ENCODE data around the gene PURB. TPM values are rescaled to one million over a fixed set of nuclear protein-coding genes. Genes with fewer than 3 reads are reported as not detected.

PURB gene
- total RNA-seq, 1 donor from 2014 or later, result 19.2 TPM

DNA sequence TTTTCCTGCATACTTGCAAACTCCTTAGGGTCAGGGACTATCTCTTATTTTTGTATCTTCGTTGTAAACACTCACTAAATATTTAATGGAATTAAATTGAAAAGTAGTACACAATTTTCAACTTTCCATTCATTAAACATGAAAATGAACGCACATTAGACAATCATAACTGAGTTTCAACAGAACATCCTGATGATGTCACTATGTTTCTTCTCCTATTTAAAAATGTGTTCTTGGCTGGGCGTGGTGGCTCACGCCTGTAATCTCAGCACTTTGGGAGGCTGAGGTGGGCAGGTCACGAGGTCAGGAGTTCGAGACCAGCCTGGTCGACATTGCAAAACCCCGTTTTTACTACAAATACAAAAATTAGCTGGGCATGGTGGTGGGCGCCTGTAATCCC lies 14.1 kb upstream of the PURB start:
- no peak for DNase-seq (ENCODE audit: extremely low spot score in 2 of 2)
- H3K4me1 ChIP-seq, result no peaks in the 10 kb centered on the region
- H3K4me3 ChIP-seq, result no peak overlapping the region
- no peak overlapping the region for H3K27ac ChIP-seq
- no peak for TF ChIP-seq POLR2A (IDR thresholded peaks at IDR 0.05)
- TF ChIP-seq, protein P1, sequence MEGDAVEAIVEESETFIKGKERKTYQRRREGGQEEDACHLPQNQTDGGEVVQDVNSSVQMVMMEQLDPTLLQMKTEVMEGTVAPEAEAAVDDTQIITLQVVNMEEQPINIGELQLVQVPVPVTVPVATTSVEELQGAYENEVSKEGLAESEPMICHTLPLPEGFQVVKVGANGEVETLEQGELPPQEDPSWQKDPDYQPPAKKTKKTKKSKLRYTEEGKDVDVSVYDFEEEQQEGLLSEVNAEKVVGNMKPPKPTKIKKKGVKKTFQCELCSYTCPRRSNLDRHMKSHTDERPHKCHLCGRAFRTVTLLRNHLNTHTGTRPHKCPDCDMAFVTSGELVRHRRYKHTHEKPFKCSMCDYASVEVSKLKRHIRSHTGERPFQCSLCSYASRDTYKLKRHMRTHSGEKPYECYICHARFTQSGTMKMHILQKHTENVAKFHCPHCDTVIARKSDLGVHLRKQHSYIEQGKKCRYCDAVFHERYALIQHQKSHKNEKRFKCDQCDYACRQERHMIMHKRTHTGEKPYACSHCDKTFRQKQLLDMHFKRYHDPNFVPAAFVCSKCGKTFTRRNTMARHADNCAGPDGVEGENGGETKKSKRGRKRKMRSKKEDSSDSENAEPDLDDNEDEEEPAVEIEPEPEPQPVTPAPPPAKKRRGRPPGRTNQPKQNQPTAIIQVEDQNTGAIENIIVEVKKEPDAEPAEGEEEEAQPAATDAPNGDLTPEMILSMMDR (IDR thresholded peaks at IDR 0.05), result no peak
- no peak for TF ChIP-seq POLR2AphosphoS5 (IDR thresholded peaks at IDR 0.05; ENCODE audit: insufficient read depth in 1 of 2, low read depth in 1 of 2)
- no peaks in the 10 kb centered on the region for H3K27me3 ChIP-seq
- no peaks in the 10 kb centered on the region for H3K36me3 ChIP-seq
- intact Hi-C loops (cut with DNase I), result no loop called here
- H3K9me3 ChIP-seq, result no peaks in the 10 kb centered on the region

DNA sequence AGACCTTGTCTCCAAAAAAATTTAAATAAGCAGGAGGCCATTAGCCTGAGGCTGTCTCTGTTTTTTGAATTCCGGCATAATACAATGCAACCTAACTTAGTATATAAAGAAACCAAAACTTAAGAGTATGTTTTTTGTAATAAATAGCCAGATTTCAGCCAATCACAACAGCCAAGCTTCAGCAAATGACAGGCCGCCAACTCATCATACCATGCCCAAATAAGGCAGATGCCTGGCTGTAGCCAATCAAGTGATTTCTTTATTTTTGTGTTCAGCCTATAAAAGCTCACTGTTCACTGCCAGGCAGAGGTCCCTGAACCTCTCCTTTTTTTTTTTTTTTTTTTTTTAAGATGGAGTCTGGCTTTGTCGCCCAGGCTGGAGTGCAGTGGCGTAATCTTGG lies 12.7 kb upstream of the PURB start:
- Histone ChIP-seq H3K27ac (no peak overlapping the region), H3K4me1 (no peaks in the 10 kb centered on the region), H3K27me3 (no peaks in the 10 kb centered on the region), H3K36me3 (no peaks in the 10 kb centered on the region), H3K9me3 (no peaks in the 10 kb centered on the region), H3K4me3 (no peak overlapping the region)
- intact Hi-C loops (cut with DNase I), result no loop called here
- no peak for DNase-seq (ENCODE audit: extremely low spot score in 2 of 2)
- TF ChIP-seq POLR2A (IDR thresholded peaks at IDR 0.05), result no peak

DNA sequence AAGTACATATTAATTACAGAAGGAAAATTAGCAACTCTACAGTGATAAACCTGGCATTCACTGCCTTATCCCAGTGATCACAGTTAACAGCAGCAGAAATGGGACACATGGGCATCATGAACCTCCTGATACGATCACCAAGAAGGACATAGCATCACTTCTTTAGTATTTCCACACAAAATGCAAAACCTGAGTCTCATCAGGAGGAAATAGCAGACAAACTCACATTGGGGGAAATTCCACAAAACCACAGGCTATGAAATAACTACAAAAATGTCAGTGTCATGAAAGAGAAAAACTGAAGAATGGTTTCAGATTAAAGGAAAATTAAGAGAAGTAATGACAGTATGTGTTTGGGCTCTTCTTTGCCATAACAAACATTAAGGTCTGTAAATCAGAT lies 12.0 kb upstream of the PURB start:
- Histone ChIP-seq H3K36me3 (no peaks in the 10 kb centered on the region), H3K27ac (no peak overlapping the region), H3K4me1 (no peaks in the 10 kb centered on the region), H3K4me3 (no peak overlapping the region), H3K9me3 (no peaks in the 10 kb centered on the region), H3K27me3 (no peaks in the 10 kb centered on the region)
- no peak for DNase-seq (ENCODE audit: extremely low spot score in 2 of 2)
- TF ChIP-seq POLR2AphosphoS5 (IDR thresholded peaks at IDR 0.05; ENCODE audit: insufficient read depth in 1 of 2, low read depth in 1 of 2) (no peak), POLR2A (IDR thresholded peaks at IDR 0.05) (no peak)
- TF ChIP-seq, protein P1 (IDR thresholded peaks at IDR 0.05), result no peak
- intact Hi-C loops (cut with DNase I), result no loop called here

DNA sequence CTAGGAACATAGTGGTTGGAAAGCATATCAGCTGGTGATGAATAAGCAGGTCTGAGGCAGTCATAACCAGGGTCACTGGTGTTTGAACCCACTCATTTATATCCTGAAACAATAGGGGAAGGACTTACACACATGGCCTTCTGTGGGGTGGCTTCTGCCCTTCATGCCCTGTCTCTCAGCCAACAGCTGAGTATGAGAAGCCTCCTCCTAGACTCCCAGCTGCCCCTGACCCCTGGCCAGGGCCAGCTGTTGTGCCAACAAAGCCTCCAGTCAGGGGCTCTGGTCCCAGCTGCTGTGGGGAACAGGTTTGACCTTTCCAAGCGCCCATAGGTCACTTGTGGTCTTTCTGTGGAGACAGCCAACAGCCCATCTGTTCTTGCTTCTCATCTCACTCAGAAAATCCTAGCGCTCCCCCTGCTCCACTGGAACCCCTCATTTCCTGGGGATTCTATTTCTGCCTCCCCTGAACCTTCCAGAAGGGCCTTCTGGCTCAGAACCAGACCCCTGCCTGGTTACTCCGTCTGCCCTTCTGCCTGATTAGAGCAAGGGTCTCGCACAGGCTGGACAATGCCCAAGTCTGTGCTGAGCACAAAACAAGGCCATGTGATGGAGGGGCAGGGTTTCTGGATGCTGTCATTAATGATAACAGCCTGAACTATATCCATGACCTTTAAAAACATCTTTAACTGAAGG lies 9.7 kb upstream of the PURB start:
- DNase-seq (ENCODE audit: extremely low spot score in 2 of 2), result no peak
- Histone ChIP-seq H3K9me3 (no peaks in the 10 kb centered on the region), H3K27ac (no peak overlapping the region), H3K4me1 (no peaks in the 10 kb centered on the region), H3K27me3 (no peaks in the 10 kb centered on the region), H3K36me3 (no peaks in the 10 kb centered on the region), H3K4me3 (no peak overlapping the region)
- intact Hi-C loops (cut with DNase I), result no loop called here
- TF ChIP-seq POLR2AphosphoS5 (IDR thresholded peaks at IDR 0.05; ENCODE audit: insufficient read depth in 1 of 2, low read depth in 1 of 2), result no peak
- TF ChIP-seq, protein P1 (IDR thresholded peaks at IDR 0.05), result no peak
- no peak for TF ChIP-seq POLR2A (IDR thresholded peaks at IDR 0.05)

DNA sequence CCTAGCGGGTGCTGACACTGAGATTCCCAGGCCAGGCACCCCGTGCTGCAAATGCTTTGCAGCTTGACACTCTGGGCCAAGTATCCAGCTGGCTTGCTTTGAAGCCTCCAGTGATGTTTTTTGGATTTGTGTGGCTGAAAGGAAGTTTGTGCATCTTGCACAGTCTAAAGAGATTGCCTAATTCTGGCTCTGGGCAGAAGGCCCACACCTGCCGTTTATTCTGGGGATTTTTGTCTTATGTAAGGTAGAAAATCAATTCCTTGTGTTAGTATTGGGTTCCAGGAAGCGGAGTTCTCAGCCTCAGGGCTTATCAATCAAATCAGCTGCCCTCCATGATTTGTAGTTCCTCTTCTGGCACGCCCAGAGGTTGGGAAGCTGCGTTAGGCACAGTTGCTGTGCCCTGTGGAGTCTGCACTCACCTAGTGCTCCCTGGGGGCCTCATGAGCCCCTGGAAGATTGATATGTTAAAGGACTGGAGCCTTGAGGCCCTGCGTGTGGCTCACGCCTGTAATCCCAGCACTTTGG lies 8.4 kb upstream of the PURB start:
- H3K27me3 ChIP-seq, result no peaks in the 10 kb centered on the region
- H3K4me1 ChIP-seq, result no peaks in the 10 kb centered on the region
- intact Hi-C loops (cut with DNase I), result no loop called here
- DNase-seq (ENCODE audit: extremely low spot score in 2 of 2), result no peak
- no peak overlapping the region for H3K27ac ChIP-seq
- no peaks in the 10 kb centered on the region for H3K9me3 ChIP-seq
- no peak for TF ChIP-seq POLR2A (IDR thresholded peaks at IDR 0.05)
- TF ChIP-seq, protein P1 (IDR thresholded peaks at IDR 0.05), result no peak
- no peak for TF ChIP-seq POLR2AphosphoS5 (IDR thresholded peaks at IDR 0.05; ENCODE audit: insufficient read depth in 1 of 2, low read depth in 1 of 2)
- H3K36me3 ChIP-seq, result no peaks in the 10 kb centered on the region
- H3K4me3 ChIP-seq, result no peak overlapping the region
